H9 (cell line): ENCODE measurements around the gene RPS21. TPM values are rescaled to one million over a fixed set of nuclear protein-coding genes. Genes with fewer than 3 reads are reported as not detected.

Experiments
- DNase-seq: peaks from one replicate; pipeline ENCODE4 v3.0.0-alpha.2; 2017
- H2AFZ ChIP-seq: one replicate; pipeline ENCODE4 v1.6.1; 2013; ENCODE audit warnings: mild to moderate bottlenecking, low read length, control low read depth, moderate library complexity
- H2AK5ac ChIP-seq: 2 replicates; pipeline ENCODE4 v1.6.1; 2013; ENCODE audit warnings: low read length, control low read depth, mixed read lengths; ENCODE audit not compliant: insufficient read length
- H2BK120ac ChIP-seq: one replicate; pipeline ENCODE4 v1.6.1; 2013; ENCODE audit warnings: low read depth, mild to moderate bottlenecking, low read length, control low read depth, inconsistent platforms; ENCODE audit not compliant: poor library complexity, severe bottlenecking
- H2BK12ac ChIP-seq: 2 replicates; pipeline ENCODE4 v1.6.1; 2013; ENCODE audit warnings: low read length, control low read depth, mixed read lengths, low read depth; ENCODE audit not compliant: insufficient read length
- H2BK15ac ChIP-seq: 2 replicates; pipeline ENCODE4 v1.6.1; 2013; ENCODE audit warnings: low read depth, low read length, control low read depth
- H2BK20ac ChIP-seq: one replicate; pipeline ENCODE4 v1.6.1; 2013; ENCODE audit warnings: low read depth, mild to moderate bottlenecking, low read length, control low read depth, inconsistent platforms; ENCODE audit not compliant: poor library complexity, severe bottlenecking
- H2BK5ac ChIP-seq: 2 replicates; pipeline ENCODE4 v1.6.1; 2013; ENCODE audit warnings: low read length, control low read depth, mixed read lengths; ENCODE audit not compliant: insufficient read length
- H3K14ac ChIP-seq: 2 replicates; pipeline ENCODE4 v1.6.1; 2013; ENCODE audit warnings: low read length, control low read depth; ENCODE audit not compliant: insufficient read depth
- H3K18ac ChIP-seq: 2 replicates; pipeline ENCODE4 v1.6.1; 2013; ENCODE audit warnings: low read depth, mild to moderate bottlenecking, mixed read lengths, low read length, control low read depth; ENCODE audit not compliant: insufficient read length
- H3K23ac ChIP-seq: 2 replicates; pipeline ENCODE4 v1.6.1; 2013; ENCODE audit warnings: low read length, control low read depth, mixed read lengths, low read depth; ENCODE audit not compliant: insufficient read length
- H3K23me2 ChIP-seq: 2 replicates; pipeline ENCODE4 v1.6.1; 2013; ENCODE audit warnings: low read depth, mild to moderate bottlenecking, mixed read lengths, low read length, control low read depth; ENCODE audit not compliant: insufficient read length, poor library complexity, severe bottlenecking
- H3K27ac ChIP-seq: 2 replicates; pipeline ENCODE4 v1.5.1; 2013; ENCODE audit warnings: low read length, control low read depth, mixed read lengths, low read depth; ENCODE audit not compliant: insufficient read length
- H3K27me3 ChIP-seq: 2 replicates; pipeline ENCODE4 v1.6.1; 2013; ENCODE audit warnings: low read length, control low read depth, inconsistent platforms; ENCODE audit not compliant: insufficient read depth
- H3K4ac ChIP-seq: 2 replicates; pipeline ENCODE4 v1.6.1; 2013; ENCODE audit warnings: low read depth, mild to moderate bottlenecking, control low read depth, inconsistent platforms, low read length, moderate library complexity
- H3K4me1 ChIP-seq: 2 replicates; pipeline ENCODE4 v1.6.1; 2013; ENCODE audit warnings: low read length, control low read depth, inconsistent platforms; ENCODE audit not compliant: insufficient read depth
- H3K4me2 ChIP-seq: 2 replicates; pipeline ENCODE4 v1.6.1; 2013; ENCODE audit warnings: low read length, control low read depth, mixed read lengths; ENCODE audit not compliant: insufficient read length, insufficient read depth
- H3K56ac ChIP-seq: 2 replicates; pipeline ENCODE4 v1.6.1; 2013; ENCODE audit warnings: low read depth, mild to moderate bottlenecking, mixed read lengths, low read length, control low read depth; ENCODE audit not compliant: insufficient read length
- H3K79me1 ChIP-seq: 2 replicates; pipeline ENCODE4 v1.6.1; 2013; ENCODE audit warnings: low read depth, mild to moderate bottlenecking, moderate library complexity, low read length, control low read depth, inconsistent platforms; ENCODE audit not compliant: insufficient read depth, poor library complexity, severe bottlenecking
- H3K79me2 ChIP-seq: 2 replicates; pipeline ENCODE4 v1.6.1; 2013; ENCODE audit warnings: low read length, control low read depth, inconsistent platforms; ENCODE audit not compliant: insufficient read depth
- H3K9ac ChIP-seq: 2 replicates; pipeline ENCODE4 v1.6.1; 2013; ENCODE audit warnings: low read length, control low read depth, mixed read lengths; ENCODE audit not compliant: insufficient read length; ENCODE audit errors: extremely low read depth
- H3K9me3 ChIP-seq: one replicate; pipeline ENCODE4 v1.6.1; 2013; ENCODE audit warnings: low read depth, low read length, inconsistent platforms; ENCODE audit not compliant: control insufficient read depth
- H3T11ph ChIP-seq: one replicate; pipeline ENCODE4 v1.6.1; 2013; ENCODE audit warnings: mild to moderate bottlenecking, low read length, control low read depth, inconsistent platforms
- H4K20me1 ChIP-seq: one replicate; pipeline ENCODE4 v1.6.1; 2013; ENCODE audit not compliant: control insufficient read depth, insufficient read length, insufficient read depth
- H4K5ac ChIP-seq: 2 replicates; pipeline ENCODE4 v1.6.1; 2013; ENCODE audit warnings: low read depth, mild to moderate bottlenecking, mixed read lengths, low read length, control low read depth; ENCODE audit not compliant: insufficient read length
- H4K8ac ChIP-seq: replicated peaks from 2 replicates; pipeline ENCODE4 v1.6.1; 2013; ENCODE audit warnings: low read length, control low read depth, mixed read lengths, low read depth; ENCODE audit not compliant: insufficient read length
- H4K91ac ChIP-seq: 2 replicates; pipeline ENCODE4 v1.6.1; 2013; ENCODE audit warnings: low read depth, mild to moderate bottlenecking, moderate library complexity, mixed read lengths, low read length, control low read depth; ENCODE audit not compliant: insufficient read length
- H3K27ac Mint-ChIP-seq, 3 experiments: 2 replicates in 2 of 3; 3 replicates in 1 of 3; pipeline ENCODE4 v1.8.0; 2020 to 2021; ENCODE audit warnings: mixed read lengths in 3 of 3, mild to moderate bottlenecking in 1 of 3, moderate library complexity in 1 of 3
- H3K27me3 Mint-ChIP-seq: 2 replicates; pipeline ENCODE4 v1.8.0; 2021; ENCODE audit warnings: low read depth, mild to moderate bottlenecking, moderate library complexity, mixed read lengths
- H3K36me3 Mint-ChIP-seq, 3 experiments: 2 replicates in 2 of 3; 3 replicates in 1 of 3; pipeline ENCODE4 v1.8.0; 2020 to 2021; ENCODE audit warnings: low read depth in 3 of 3, mixed read lengths in 3 of 3; ENCODE audit not compliant: insufficient read depth in 1 of 3
- H3K4me1 Mint-ChIP-seq, 2 experiments: 2 replicates each; pipeline ENCODE4 v1.8.0; 2020; ENCODE audit warnings: mixed read lengths in 2 of 2
- H3K4me3 Mint-ChIP-seq, 2 experiments: 2 replicates in 1 of 2; 3 replicates in 1 of 2; pipeline ENCODE4 v1.8.0; 2020 to 2021; ENCODE audit warnings: mild to moderate bottlenecking in 2 of 2, mixed read lengths in 2 of 2, moderate library complexity in 1 of 2
- H3K9me3 Mint-ChIP-seq, 2 experiments: 2 replicates in 1 of 2; 3 replicates in 1 of 2; pipeline ENCODE4 v1.8.0; 2020; ENCODE audit warnings: mild to moderate bottlenecking in 2 of 2, mixed read lengths in 2 of 2, moderate library complexity in 1 of 2
- WGBS: extraction: QIAGEN DNeasy Blood & Tissue Kit; methylation state at CpG from one replicate; pipeline ENCODE4 v1.1.7; 2013; ENCODE audit warnings: missing lambda C conversion rate, low lambda C conversion rate, mixed read lengths; ENCODE audit not compliant: insufficient read length; ENCODE audit errors: extremely low coverage; 5-methylcytosine and 5-hydroxymethylcytosine counted together
- total RNA-seq: library from RNA; stranded (reverse); gene quantifications from 2 replicates; pipeline ENCODE4 v1.2.1, GENCODE V29; 2021
- TF ChIP-seq, protein P1 (sequence below): fragments of 200-600 bp; sonication (generic); conservative IDR thresholded peaks from 3 replicates; pipeline ENCODE4 v1.8.0; 2021; ENCODE audit warnings: antibody characterized with exemption, mild to moderate bottlenecking

Gene RPS21
- total RNA-seq, 1 experiment from 2014 or later = 1,715 TPM

DNA sequence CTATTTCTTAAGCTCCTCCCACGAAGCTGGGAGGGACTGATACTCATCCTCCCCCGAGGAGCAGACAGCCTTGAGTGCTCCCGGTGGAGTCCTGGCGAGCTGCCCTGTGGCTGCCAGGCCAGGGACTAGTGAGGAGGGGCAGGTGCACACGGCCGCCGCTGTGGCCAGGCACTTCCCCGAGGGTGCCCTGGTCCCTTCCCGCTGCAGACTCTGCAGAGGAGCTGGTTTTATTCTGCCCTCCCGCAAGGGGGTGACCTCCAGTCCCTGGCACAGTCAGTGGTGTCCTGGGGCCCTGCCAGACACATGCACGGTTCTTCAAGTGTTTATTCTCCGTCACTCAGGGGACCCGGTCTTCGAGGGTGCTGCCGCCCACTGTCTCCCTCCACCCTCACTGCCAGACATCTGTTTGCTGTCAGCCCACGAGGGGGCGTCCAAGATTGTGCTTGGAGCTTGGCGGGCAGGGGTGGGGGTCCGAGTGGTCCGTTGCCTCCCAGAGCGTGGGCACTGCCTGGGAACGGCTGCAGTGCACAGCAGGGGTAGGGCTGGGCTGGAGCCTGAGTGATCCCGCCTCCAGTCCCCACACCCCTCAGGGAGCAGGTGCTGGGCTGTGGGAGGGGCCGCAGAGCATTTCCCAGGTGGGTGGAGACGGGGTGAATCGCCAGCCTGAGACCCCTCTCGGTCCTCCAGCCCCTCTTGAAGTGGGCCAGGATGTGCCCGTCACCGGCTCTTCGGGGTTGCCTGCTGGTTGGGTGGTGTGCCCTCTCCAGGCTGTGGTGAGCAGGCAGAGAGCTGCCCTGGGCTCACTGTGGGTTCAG, 23.2 kb downstream of the RPS21 start:
- Histone ChIP-seq H2AFZ (no peak overlapping the region), H3K9ac (no peak overlapping the region), H3K23me2 (no peaks in the 10 kb centered on the region), H3K18ac (no peak overlapping the region), H2BK20ac (no peak overlapping the region), H2BK12ac (no peak overlapping the region), H3K14ac (no peak overlapping the region), H3K4ac (no peak overlapping the region), H3T11ph (no peak overlapping the region), H3K56ac (no peak overlapping the region), H3K27me3 (no peaks in the 10 kb centered on the region), H4K8ac (no peak overlapping the region), H3K23ac (no peak overlapping the region), H2BK5ac (no peak overlapping the region), H3K79me1 (no peaks in the 10 kb centered on the region), H4K20me1 (no peaks in the 10 kb centered on the region), H3K4me1 (no peaks in the 10 kb centered on the region), H2BK15ac (no peak overlapping the region), H3K79me2 (no peaks in the 10 kb centered on the region), H3K4me2 (no peak overlapping the region), H4K5ac (no peak overlapping the region), H4K91ac (no peak overlapping the region), H2BK120ac (no peak overlapping the region), H3K27ac (no peak overlapping the region), H2AK5ac (no peak overlapping the region), H3K9me3 (no peaks in the 10 kb centered on the region)
- Mint-ChIP-seq H3K4me1 (peaks cover 8 to 14% of the 10 kb centered on the region in 2 experiments), H3K27ac (no peak overlapping the region), H3K27me3 (peaks cover 16% of the 10 kb centered on the region), H3K9me3 (no peaks in the 10 kb centered on the region), H3K36me3 (no peaks in the 10 kb centered on the region; a peak in 1 of 7 replicates), H3K4me3 (no peak overlapping the region)
- TF ChIP-seq, protein P1, sequence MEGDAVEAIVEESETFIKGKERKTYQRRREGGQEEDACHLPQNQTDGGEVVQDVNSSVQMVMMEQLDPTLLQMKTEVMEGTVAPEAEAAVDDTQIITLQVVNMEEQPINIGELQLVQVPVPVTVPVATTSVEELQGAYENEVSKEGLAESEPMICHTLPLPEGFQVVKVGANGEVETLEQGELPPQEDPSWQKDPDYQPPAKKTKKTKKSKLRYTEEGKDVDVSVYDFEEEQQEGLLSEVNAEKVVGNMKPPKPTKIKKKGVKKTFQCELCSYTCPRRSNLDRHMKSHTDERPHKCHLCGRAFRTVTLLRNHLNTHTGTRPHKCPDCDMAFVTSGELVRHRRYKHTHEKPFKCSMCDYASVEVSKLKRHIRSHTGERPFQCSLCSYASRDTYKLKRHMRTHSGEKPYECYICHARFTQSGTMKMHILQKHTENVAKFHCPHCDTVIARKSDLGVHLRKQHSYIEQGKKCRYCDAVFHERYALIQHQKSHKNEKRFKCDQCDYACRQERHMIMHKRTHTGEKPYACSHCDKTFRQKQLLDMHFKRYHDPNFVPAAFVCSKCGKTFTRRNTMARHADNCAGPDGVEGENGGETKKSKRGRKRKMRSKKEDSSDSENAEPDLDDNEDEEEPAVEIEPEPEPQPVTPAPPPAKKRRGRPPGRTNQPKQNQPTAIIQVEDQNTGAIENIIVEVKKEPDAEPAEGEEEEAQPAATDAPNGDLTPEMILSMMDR = peak; percentile 80
- no CpG with 5 or more reads among the region's 30 CpGs for WGBS
- peak; percentile 73 for DNase-seq
